Measurements from ENCODE around the gene YPEL4.

- no peak for TF ChIP-seq CTCF (IDR thresholded peaks at IDR 0.05)
- no peak for TF ChIP-seq ZFX (IDR thresholded peaks at IDR 0.05; ENCODE audit: borderline replicate concordance)
These were observed 4.0 kb downstream of the YPEL4 start for GRCh38 chr11:57645689-57646085.

All from 22Rv1 (cell line).